Endothelial cell of umbilical vein (primary cell): ENCODE measurements around the gene GABPB1. TPM values are rescaled to one million over a fixed set of nuclear protein-coding genes. Genes with fewer than 3 reads are reported as not detected.

Source experiments
- BruUV-seq: library from RNA; stranded (reverse); fragments of 400-500 nt; replicated peaks from 2 replicates; lab custom pipeline; 2021; lab: Mats Ljungman, UMichigan
- CTCF ChIA-PET: fragments of 300-600, 350-600 bp; sonication (Branson Sonifier 250); formaldehyde crosslinking; loops from one replicate; lab custom pipeline; 2021; ENCODE audit warnings: antibody characterized with exemption, inconsistent platforms; lab: Charles Lee
- POLR2A ChIA-PET: fragments of 300-600, 350-600 bp; sonication (Branson Sonifier 250); formaldehyde crosslinking; loops from one replicate; lab custom pipeline; 2021; ENCODE audit warnings: antibody characterized with exemption, inconsistent platforms; lab: Charles Lee
- DNase-seq: peaks from one replicate; pipeline ENCODE4 v3.0.0-alpha.2; 2011; ENCODE audit warnings: low read depth, low spot score
- FAIRE-seq: peaks from 2 replicates; lab custom pipeline; 2011; peaks lifted over from hg19 to GRCh38; lab: Jason Lieb, UNC
- H2AFZ ChIP-seq: 2 replicates; pipeline ENCODE4 v1.6.0; 2012; ENCODE audit warnings: low read depth, low read length, control low read depth, inconsistent platforms
- H3K27ac ChIP-seq: 2 replicates; pipeline ENCODE4 v1.5.1; 2011; ENCODE audit warnings: low read depth, mild to moderate bottlenecking, control low read depth, low read length, moderate library complexity; ENCODE audit not compliant: insufficient read depth
- H3K27me3 ChIP-seq, 2 experiments: 2 replicates each; pipeline versions ENCODE4 v1.6.0 to v1.6.1; 2011; ENCODE audit warnings: low read length in 2 of 2, mixed read lengths in 1 of 2; ENCODE audit not compliant: control insufficient read depth in 2 of 2, insufficient read depth in 2 of 2
- H3K36me3 ChIP-seq, 2 experiments: 2 replicates in 1 of 2; 3 replicates in 1 of 2; pipeline ENCODE4 v1.5.1; 2011; ENCODE audit warnings: low read length in 2 of 2, mild to moderate bottlenecking in 1 of 2, moderate library complexity in 1 of 2; ENCODE audit not compliant: control insufficient read depth in 2 of 2, insufficient read depth in 2 of 2; ENCODE audit errors: extremely low read depth in 1 of 2
- H3K4me1 ChIP-seq: 3 replicates; pipeline ENCODE4 v1.5.1; 2011; ENCODE audit warnings: mild to moderate bottlenecking, low read length; ENCODE audit not compliant: control insufficient read depth, insufficient read depth; ENCODE audit errors: extremely low read depth
- H3K4me2 ChIP-seq: 2 replicates; pipeline ENCODE4 v1.6.1; 2011; ENCODE audit warnings: low read length, control low read depth, mixed read lengths; ENCODE audit not compliant: insufficient read depth
- H3K4me3 ChIP-seq, 3 experiments: fragments of 200-600 bp in 1 of 3; sonication (generic), shearing (Covaris generic) in 1 of 3; replicated peaks in 1 of 3; 2 replicates each; pipeline ENCODE4 v1.5.1; 2011 to 2016; ENCODE audit warnings: control low read depth in 3 of 3, low read length in 3 of 3, mild to moderate bottlenecking in 2 of 3, inconsistent platforms in 1 of 3, low read depth in 1 of 3, moderate library complexity in 1 of 3; ENCODE audit not compliant: insufficient read depth in 1 of 3
- H3K79me2 ChIP-seq: 2 replicates; pipeline ENCODE4 v1.6.0; 2012; ENCODE audit warnings: low read length, inconsistent platforms; ENCODE audit not compliant: control insufficient read depth, insufficient read depth
- H3K9ac ChIP-seq: replicated peaks from 2 replicates; pipeline ENCODE3; 2011; ENCODE audit warnings: low read length, control low read depth; ENCODE audit not compliant: insufficient read depth; ENCODE audit errors: extremely low read depth
- H3K9me1 ChIP-seq: replicated peaks from 3 replicates; pipeline ENCODE4 v1.6.0; 2011; ENCODE audit warnings: mild to moderate bottlenecking, low read length; ENCODE audit not compliant: control insufficient read depth, insufficient read depth; ENCODE audit errors: extremely low read depth
- H3K9me3 ChIP-seq: replicated peaks from 2 replicates; pipeline ENCODE4 v1.5.1; 2012; ENCODE audit warnings: low read length, inconsistent platforms; ENCODE audit not compliant: control insufficient read depth, insufficient read depth
- H4K20me1 ChIP-seq: replicated peaks from 2 replicates; pipeline ENCODE3; 2011; ENCODE audit warnings: mild to moderate bottlenecking, low read length; ENCODE audit not compliant: control insufficient read depth, insufficient read depth; ENCODE audit errors: extremely low read depth
- CTCF ChIP-seq, 2 donors: IDR thresholded peaks; 1 replicate in 1 of 2; 2 replicates in 1 of 2; pipeline ENCODE4 v1.5.1; 2011; ENCODE audit warnings: low read length in 2 of 2, mild to moderate bottlenecking in 2 of 2, moderate library complexity in 2 of 2, control low read depth in 1 of 2, inconsistent platforms in 1 of 2, low read depth in 1 of 2; ENCODE audit not compliant: insufficient read depth in 1 of 2; ENCODE audit errors: extremely low read depth in 1 of 2
- FOS ChIP-seq: IDR thresholded peaks from 2 replicates; pipeline ENCODE4 v1.6.1; 2011; ENCODE audit warnings: mild to moderate bottlenecking, low read length, moderate library complexity, borderline replicate concordance; ENCODE audit not compliant: insufficient read depth
- GATA2 ChIP-seq: IDR thresholded peaks from 2 replicates; pipeline ENCODE4 v1.7.0; 2011; ENCODE audit warnings: low read depth, mild to moderate bottlenecking, moderate library complexity, mixed read lengths, low read length; ENCODE audit not compliant: insufficient read length, insufficient read depth
- JUN ChIP-seq: IDR thresholded peaks from 2 replicates; pipeline ENCODE4 v1.6.1; 2011; ENCODE audit warnings: borderline replicate concordance, low read depth; ENCODE audit not compliant: insufficient read length, insufficient read depth
- MAX ChIP-seq: IDR thresholded peaks from 2 replicates; pipeline ENCODE4 v1.6.1; 2011; ENCODE audit not compliant: insufficient read depth, insufficient read length
- MYC ChIP-seq: IDR thresholded peaks from one replicate; pipeline ENCODE4 v1.6.1; 2011; ENCODE audit warnings: mild to moderate bottlenecking, low read depth, low read length
- POLR2AphosphoS5 ChIP-seq: IDR thresholded peaks from 2 replicates; pipeline ENCODE4 v1.6.1; 2012; ENCODE audit warnings: low read depth, mild to moderate bottlenecking, control low read depth, low read length, moderate library complexity; ENCODE audit not compliant: insufficient read depth
- dilution Hi-C: fragments of 300-500 bp; cut with MboI; formaldehyde crosslinking; loops from one replicate; pipeline ENCODE4 v1.15.0; 2019; ENCODE audit warnings: low sequenced_read_pairs; ENCODE audit not compliant: extremely low pct_ligation_motif_present
- intact Hi-C: fragments of 100-400 bp; cut with micrococcal nuclease; formaldehyde crosslinking; loops from one replicate; pipeline ENCODE4 v1.10.0; 2022
- polyA plus RNA-seq, 4 experiments: library from polyadenylated mRNA; depleted of rRNA in 3 of 4; stranded (reverse) in 3 of 4; unstranded in 1 of 4; fragments of >200 nt; gene quantifications; 2 replicates each; pipeline versions ENCODE4 v1.2.1 to v1.2.3, GENCODE V29; 2011 to 2012; ENCODE audit warnings: missing spikeins in 1 of 4
- total RNA-seq: library from RNA; stranded (reverse); gene quantifications from 2 replicates; pipeline ENCODE4 v1.2.3, GENCODE V29; 2021

The GABPB1 gene
- total and polyA plus RNA-seq, 2 donors (not counting 3 experiments of a cell fraction or from before 2014, with no cell fraction given), result 42.3 to 59.7 TPM

- CTCF ChIA-PET, result no interaction called here
- Histone ChIP-seq H2AFZ (no peak overlapping the region), H3K4me3 (no peak overlapping the region), H3K9me1 (no peaks in the 10 kb centered on the region), H3K9ac (no peak overlapping the region), H3K4me1 (no peaks in the 10 kb centered on the region), H3K36me3 (no peaks in the 10 kb centered on the region), H3K9me3 (no peaks in the 10 kb centered on the region), H3K79me2 (no peaks in the 10 kb centered on the region), H3K27ac (no peak overlapping the region), H4K20me1 (no peaks in the 10 kb centered on the region), H3K4me2 (no peak overlapping the region), H3K27me3 (no peaks in the 10 kb centered on the region)
- intact Hi-C loops, result no loop called here
- no TSS peak for BruUV-seq
- dilution Hi-C loops, result no loop called here
- FAIRE-seq, result no peak
- no peak for TF ChIP-seq MYC
- TF ChIP-seq POLR2AphosphoS5, result no peak
- TF ChIP-seq JUN, result no peak
- TF ChIP-seq MAX, result no peak
- TF ChIP-seq FOS, result no peak
- DNase-seq, result no peak
- POLR2A ChIA-PET, result no interaction called here
These were observed 79.1 kb downstream of the GABPB1 start for GRCh38 chr15:50275908-50276307.

- FAIRE-seq (no peak), DNase-seq (no peak)
- Histone ChIP-seq H3K27me3 (no peaks in the 10 kb centered on the region), H3K4me1 (no peaks in the 10 kb centered on the region), H3K9ac (no peak overlapping the region), H3K27ac (no peak overlapping the region), H3K36me3 (no peaks in the 10 kb centered on the region), H3K79me2 (no peaks in the 10 kb centered on the region), H3K9me3 (no peaks in the 10 kb centered on the region), H3K4me2 (no peak overlapping the region), H3K4me3 (no peak overlapping the region), H2AFZ (no peak overlapping the region), H4K20me1 (no peaks in the 10 kb centered on the region), H3K9me1 (no peaks in the 10 kb centered on the region)
- TF ChIP-seq FOS, result no peak
- TF ChIP-seq GATA2, result no peak
- no peak for TF ChIP-seq MAX
- TF ChIP-seq POLR2AphosphoS5, result no peak
- no peak for TF ChIP-seq CTCF (IDR thresholded peaks at IDR 0.05; ENCODE audit: extremely low read depth in 1 of 2, insufficient read depth in 1 of 2, low read depth in 1 of 2, low read length in 2 of 2)
- POLR2A ChIA-PET, result no interaction called here
- intact Hi-C loops, result no loop called here
- CTCF ChIA-PET, result no interaction called here
- BruUV-seq, result no TSS peak
- dilution Hi-C loops, result no loop called here
These were observed 79.9 kb downstream of the GABPB1 start for GRCh38 chr15:50275091-50275490.
